ENCODE data around the gene ITGB3BP. TPM values are rescaled to one million over a fixed set of nuclear protein-coding genes. Genes with fewer than 3 reads are reported as not detected.

Gene ITGB3BP
- total RNA-seq, 1 experiment from 2014 or later: 50.2 TPM

DNA sequence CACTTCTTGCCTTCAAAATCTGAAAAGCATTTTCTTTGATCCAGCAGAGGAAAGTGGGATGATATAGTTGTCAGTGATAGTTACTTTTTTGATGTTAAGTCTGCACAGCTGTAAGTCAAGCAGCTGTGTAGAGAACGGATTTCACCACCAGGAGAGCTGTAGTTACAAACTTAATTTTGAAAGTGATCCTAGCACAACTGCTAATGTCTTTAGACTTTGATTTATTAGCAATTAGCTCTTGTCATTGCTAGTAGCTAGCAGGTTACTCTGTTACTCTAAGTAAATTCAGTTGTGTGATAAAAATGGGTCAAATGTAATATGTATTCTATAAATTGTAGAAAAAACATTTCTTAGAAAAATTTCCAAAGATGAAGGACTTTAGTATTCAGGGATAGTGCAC, 109.6 kb downstream of the ITGB3BP start:
- Histone ChIP-seq H3K27me3 (ENCODE audit: insufficient read depth, low read length) (no peaks in the 10 kb centered on the region), H3K4me2 (ENCODE audit: low read length) (no peak overlapping the region), H3K9me2 (ENCODE audit: insufficient read depth) (no peaks in the 10 kb centered on the region), H3K4me1 (ENCODE audit: control insufficient read depth in 1 of 2, insufficient read depth in 2 of 2, low read length in 2 of 2) (no peaks in the 10 kb centered on the region), H3K36me3 (ENCODE audit: control insufficient read depth in 1 of 2, insufficient read depth in 2 of 2, low read length in 2 of 2) (no peaks in the 10 kb centered on the region), H3K27ac (ENCODE audit: low read depth, low read length) (no peak overlapping the region), H3K9me3 (ENCODE audit: control insufficient read depth in 1 of 2, insufficient read depth in 1 of 2, low read depth in 1 of 2, low read length in 2 of 2) (no peaks in the 10 kb centered on the region), H3K9ac (ENCODE audit: low read length) (no peak overlapping the region), H4K20me1 (ENCODE audit: insufficient read depth) (no peaks in the 10 kb centered on the region), H3K79me2 (ENCODE audit: insufficient read depth, low read length) (no peaks in the 10 kb centered on the region), H3K4me3 (replicated peaks in 1 of 2; ENCODE audit: low read depth in 1 of 2, low read length in 2 of 2) (no peak overlapping the region), H2AFZ (ENCODE audit: low read depth, low read length, poor library complexity, severe bottlenecking) (no peak overlapping the region)
- no peak for DNase-seq (ENCODE audit: low read depth, low spot score)
- intact Hi-C loops (cut with micrococcal nuclease): no loop called here
- ChIA-PET POLR2A (no interaction called here), RAD21 (ENCODE audit: low non-redundant PET in 1 of 2, low total read pairs in 2 of 2, uncharacterized antibody in 2 of 2, unreplicated experiment in 2 of 2) (interaction anchor here in 1 of 2 experiments (0.7 kb wide), 1 partner anchor 280 kb away, joined by 3 read pairs; no protein-coding TSS in a partner anchor), CTCF (interaction anchor here (1.0 to 1.4 kb wide), 2 partner anchors 10 to 28 kb away, joined by 4 read pairs; no protein-coding TSS in a partner anchor)
- TF ChIP-seq POLR2A (IDR thresholded peaks at IDR 0.05; ENCODE audit: borderline replicate concordance, extremely low read depth, insufficient read depth, insufficient read length) (no peak), CBX3 (IDR thresholded peaks at IDR 0.05; ENCODE audit: low read depth) (no peak), JUND (IDR thresholded peaks at IDR 0.05) (no peak), ZFX (IDR thresholded peaks at IDR 0.05) (no peak), EZH2phosphoT487 (IDR thresholded peaks at IDR 0.05; ENCODE audit: borderline replicate concordance) (no peak), TCF7L2 (IDR thresholded peaks at IDR 0.05; ENCODE audit: borderline replicate concordance, extremely low read depth, insufficient read depth, insufficient read length) (no peak), CEBPB (IDR thresholded peaks at IDR 0.05; ENCODE audit: low read depth) (no peak), ELF1 (IDR thresholded peaks at IDR 0.05; ENCODE audit: borderline replicate concordance, low read depth) (no peak), EGR1 (IDR thresholded peaks at IDR 0.05; ENCODE audit: low read depth) (no peak), SRF (IDR thresholded peaks at IDR 0.05; ENCODE audit: low read depth) (no peak), YY1 (IDR thresholded peaks at IDR 0.05; ENCODE audit: extremely low read depth, insufficient replicate concordance, low read depth, low read length) (no peak), SIN3A (IDR thresholded peaks at IDR 0.05; ENCODE audit: low read depth) (no peak), RAD21 (IDR thresholded peaks at IDR 0.05; ENCODE audit: low read depth) (no peak), SP1 (IDR thresholded peaks at IDR 0.05; ENCODE audit: low read depth) (no peak), FOSL1 (IDR thresholded peaks at IDR 0.05; ENCODE audit: low read depth) (no peak), ZNF274 (IDR thresholded peaks at IDR 0.05; ENCODE audit: low read depth, low read length) (no peak)
- TF ChIP-seq, protein P1, sequence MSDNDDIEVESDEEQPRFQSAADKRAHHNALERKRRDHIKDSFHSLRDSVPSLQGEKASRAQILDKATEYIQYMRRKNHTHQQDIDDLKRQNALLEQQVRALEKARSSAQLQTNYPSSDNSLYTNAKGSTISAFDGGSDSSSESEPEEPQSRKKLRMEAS (IDR thresholded peaks at IDR 0.05): no peak
- TF ChIP-seq, protein P2, sequence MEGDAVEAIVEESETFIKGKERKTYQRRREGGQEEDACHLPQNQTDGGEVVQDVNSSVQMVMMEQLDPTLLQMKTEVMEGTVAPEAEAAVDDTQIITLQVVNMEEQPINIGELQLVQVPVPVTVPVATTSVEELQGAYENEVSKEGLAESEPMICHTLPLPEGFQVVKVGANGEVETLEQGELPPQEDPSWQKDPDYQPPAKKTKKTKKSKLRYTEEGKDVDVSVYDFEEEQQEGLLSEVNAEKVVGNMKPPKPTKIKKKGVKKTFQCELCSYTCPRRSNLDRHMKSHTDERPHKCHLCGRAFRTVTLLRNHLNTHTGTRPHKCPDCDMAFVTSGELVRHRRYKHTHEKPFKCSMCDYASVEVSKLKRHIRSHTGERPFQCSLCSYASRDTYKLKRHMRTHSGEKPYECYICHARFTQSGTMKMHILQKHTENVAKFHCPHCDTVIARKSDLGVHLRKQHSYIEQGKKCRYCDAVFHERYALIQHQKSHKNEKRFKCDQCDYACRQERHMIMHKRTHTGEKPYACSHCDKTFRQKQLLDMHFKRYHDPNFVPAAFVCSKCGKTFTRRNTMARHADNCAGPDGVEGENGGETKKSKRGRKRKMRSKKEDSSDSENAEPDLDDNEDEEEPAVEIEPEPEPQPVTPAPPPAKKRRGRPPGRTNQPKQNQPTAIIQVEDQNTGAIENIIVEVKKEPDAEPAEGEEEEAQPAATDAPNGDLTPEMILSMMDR (IDR thresholded peaks at IDR 0.05 in 2 of 3, conservative IDR thresholded peaks at IDR 0.05 in 1 of 3; ENCODE audit: borderline replicate concordance in 1 of 3, insufficient read depth in 1 of 3, low read depth in 2 of 3, low read length in 2 of 3): no peak
- TF ChIP-seq, protein P3, sequence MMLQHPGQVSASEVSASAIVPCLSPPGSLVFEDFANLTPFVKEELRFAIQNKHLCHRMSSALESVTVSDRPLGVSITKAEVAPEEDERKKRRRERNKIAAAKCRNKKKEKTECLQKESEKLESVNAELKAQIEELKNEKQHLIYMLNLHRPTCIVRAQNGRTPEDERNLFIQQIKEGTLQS (IDR thresholded peaks at IDR 0.05): no peak
- TF ChIP-seq, protein P4, sequence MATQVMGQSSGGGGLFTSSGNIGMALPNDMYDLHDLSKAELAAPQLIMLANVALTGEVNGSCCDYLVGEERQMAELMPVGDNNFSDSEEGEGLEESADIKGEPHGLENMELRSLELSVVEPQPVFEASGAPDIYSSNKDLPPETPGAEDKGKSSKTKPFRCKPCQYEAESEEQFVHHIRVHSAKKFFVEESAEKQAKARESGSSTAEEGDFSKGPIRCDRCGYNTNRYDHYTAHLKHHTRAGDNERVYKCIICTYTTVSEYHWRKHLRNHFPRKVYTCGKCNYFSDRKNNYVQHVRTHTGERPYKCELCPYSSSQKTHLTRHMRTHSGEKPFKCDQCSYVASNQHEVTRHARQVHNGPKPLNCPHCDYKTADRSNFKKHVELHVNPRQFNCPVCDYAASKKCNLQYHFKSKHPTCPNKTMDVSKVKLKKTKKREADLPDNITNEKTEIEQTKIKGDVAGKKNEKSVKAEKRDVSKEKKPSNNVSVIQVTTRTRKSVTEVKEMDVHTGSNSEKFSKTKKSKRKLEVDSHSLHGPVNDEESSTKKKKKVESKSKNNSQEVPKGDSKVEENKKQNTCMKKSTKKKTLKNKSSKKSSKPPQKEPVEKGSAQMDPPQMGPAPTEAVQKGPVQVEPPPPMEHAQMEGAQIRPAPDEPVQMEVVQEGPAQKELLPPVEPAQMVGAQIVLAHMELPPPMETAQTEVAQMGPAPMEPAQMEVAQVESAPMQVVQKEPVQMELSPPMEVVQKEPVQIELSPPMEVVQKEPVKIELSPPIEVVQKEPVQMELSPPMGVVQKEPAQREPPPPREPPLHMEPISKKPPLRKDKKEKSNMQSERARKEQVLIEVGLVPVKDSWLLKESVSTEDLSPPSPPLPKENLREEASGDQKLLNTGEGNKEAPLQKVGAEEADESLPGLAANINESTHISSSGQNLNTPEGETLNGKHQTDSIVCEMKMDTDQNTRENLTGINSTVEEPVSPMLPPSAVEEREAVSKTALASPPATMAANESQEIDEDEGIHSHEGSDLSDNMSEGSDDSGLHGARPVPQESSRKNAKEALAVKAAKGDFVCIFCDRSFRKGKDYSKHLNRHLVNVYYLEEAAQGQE (IDR thresholded peaks at IDR 0.05; ENCODE audit: low read depth): no peak
- ATAC-seq: no peak
- BruUV-seq (replicated peaks): no TSS peak

All from HCT116 (cell line).